Ascending aorta (tissue), 2 donors: Measurements from ENCODE around the gene SLC4A1AP. TPM values are rescaled to one million over a fixed set of nuclear protein-coding genes. Genes with fewer than 3 reads are reported as not detected.

ENCODE experiments used
- DNase-seq, 2 donors: peaks; one replicate each; pipeline ENCODE4 v3.0.0-alpha.2; 2019; ENCODE audit warnings: low spot score in 2 of 2
- H3K27ac ChIP-seq, 2 donors: fragments of 200-600 bp; sonication (generic); one replicate each; pipeline ENCODE4 v1.5.1; 2016 to 2017; ENCODE audit warnings: mild to moderate bottlenecking in 1 of 2
- H3K27me3 ChIP-seq: fragments of 200-600 bp; sonication (generic); one replicate; pipeline ENCODE4 v1.5.1; 2017
- H3K36me3 ChIP-seq, 2 donors: fragments of 200-600 bp; sonication (generic); one replicate each; pipeline ENCODE4 v1.5.1; 2016
- H3K4me1 ChIP-seq, 2 donors: fragments of 200-600 bp; sonication (generic); one replicate each; pipeline ENCODE4 v1.5.1; 2016 to 2017; ENCODE audit warnings: mild to moderate bottlenecking in 1 of 2
- H3K4me3 ChIP-seq, 2 donors: fragments of 200-600 bp; sonication (generic); one replicate each; pipeline ENCODE4 v1.5.1; 2016 to 2017; ENCODE audit warnings: mild to moderate bottlenecking in 1 of 2
- H3K9me3 ChIP-seq, 2 donors: fragments of 200-600 bp; sonication (generic); one replicate each; pipeline ENCODE4 v1.5.1; 2016
- CTCF ChIP-seq, 3 experiments: fragments of 200-600 bp in 2 of 3; fragments of 450-650 bp in 1 of 3; sonication (generic) in 2 of 3; IDR thresholded peaks; one replicate each; pipeline ENCODE4 v1.5.1; 2016 to 2019; ENCODE audit warnings: antibody characterized with exemption in 3 of 3, mild to moderate bottlenecking in 1 of 3, moderate library complexity in 1 of 3
- intact Hi-C: fragments of 100-400 bp; cut with DNase I; formaldehyde crosslinking; loops from one replicate; pipeline ENCODE4 v1.15.1; 2023
- total RNA-seq: library from RNA; depleted of rRNA; stranded (reverse); fragments of >200 nt; gene quantifications from one replicate; pipeline ENCODE4 v1.1.0, GENCODE V29; 2016

SLC4A1AP gene
- total RNA-seq, 1 donor from 2014 or later, result 26.8 TPM

GRCh38 chr2:27736890-27737204 is 73.2 kb downstream of the SLC4A1AP start:
- no peaks in the 10 kb centered on the region for H3K27me3 ChIP-seq
- H3K4me3 ChIP-seq, result no peak overlapping the region
- DNase-seq, result no peak
- peaks cover 5 to 18% of the 10 kb centered on the region in 2 donors for H3K4me1 ChIP-seq
- no peaks in the 10 kb centered on the region for H3K9me3 ChIP-seq
- no peak for TF ChIP-seq CTCF (IDR thresholded peaks at IDR 0.05)
- no peaks in the 10 kb centered on the region for H3K36me3 ChIP-seq
- peak overlapping the region; percentile 90 for H3K27ac ChIP-seq
- intact Hi-C loops, result no loop called here

- DNase-seq, result no peak
- Histone ChIP-seq H3K27me3 (no peaks in the 10 kb centered on the region), H3K36me3 (no peaks in the 10 kb centered on the region), H3K27ac (peak overlapping the region; percentile 90), H3K9me3 (no peaks in the 10 kb centered on the region), H3K4me1 (peaks cover 5 to 18% of the 10 kb centered on the region in 2 donors), H3K4me3 (no peak overlapping the region)
- no peak for TF ChIP-seq CTCF (IDR thresholded peaks at IDR 0.05)
- intact Hi-C loops, result no loop called here
Observed at GRCh38 chr2:27737676-27738348, 74.1 kb downstream of the SLC4A1AP start.

- H3K9me3 ChIP-seq, result no peaks in the 10 kb centered on the region
- intact Hi-C loops, result no loop called here
- H3K4me1 ChIP-seq, result peaks cover 5 to 18% of the 10 kb centered on the region in 2 donors
- H3K4me3 ChIP-seq, result no peak overlapping the region
- no peaks in the 10 kb centered on the region for H3K27me3 ChIP-seq
- DNase-seq, result no peak
- no peaks in the 10 kb centered on the region for H3K36me3 ChIP-seq
- no peak for TF ChIP-seq CTCF (IDR thresholded peaks at IDR 0.05)
- peak overlapping the region in 1 of 2 donors; percentile 44 for H3K27ac ChIP-seq
Observed at GRCh38 chr2:27738349-27739057, 74.8 kb downstream of the SLC4A1AP start.

GRCh38 chr2:27739058-27739373 is 75.3 kb downstream of the SLC4A1AP start:
- H3K36me3 ChIP-seq, result no peaks in the 10 kb centered on the region
- no peak overlapping the region for H3K27ac ChIP-seq
- H3K27me3 ChIP-seq, result no peaks in the 10 kb centered on the region
- intact Hi-C loops, result no loop called here
- H3K4me3 ChIP-seq, result no peak overlapping the region
- H3K9me3 ChIP-seq, result no peaks in the 10 kb centered on the region
- H3K4me1 ChIP-seq, result peaks cover 5 to 18% of the 10 kb centered on the region in 2 donors
- no peak for TF ChIP-seq CTCF (IDR thresholded peaks at IDR 0.05)
- DNase-seq, result no peak

- no peaks in the 10 kb centered on the region for H3K36me3 ChIP-seq
- no peak overlapping the region for H3K4me3 ChIP-seq
- no peaks in the 10 kb centered on the region for H3K27me3 ChIP-seq
- TF ChIP-seq CTCF (IDR thresholded peaks at IDR 0.05), result no peak
- intact Hi-C loops, result no loop called here
- no peaks in the 10 kb centered on the region for H3K4me1 ChIP-seq
- no peaks in the 10 kb centered on the region for H3K9me3 ChIP-seq
- no peak overlapping the region for H3K27ac ChIP-seq
- DNase-seq, result no peak
Observed at GRCh38 chr2:27741673-27742072, 78.0 kb downstream of the SLC4A1AP start.
